Measurements from ENCODE around the gene ARTN.

ARTN gene

GRCh38 chr1:43975249-43975961, 41.8 kb downstream of the ARTN start:
- FAIRE-seq (peak; percentile 67), DNase-seq (ENCODE audit: insufficient read length) (no peak)
- TF ChIP-seq POLR2A (IDR thresholded peaks at IDR 0.05; ENCODE audit: low read depth, low read length) (no peak), POLR2AphosphoS5 (IDR thresholded peaks at IDR 0.05; ENCODE audit: low read depth, low read length) (no peak), TAF1 (IDR thresholded peaks at IDR 0.05; ENCODE audit: borderline replicate concordance, low read depth, low read length) (no peak)

- DNase-seq (ENCODE audit: insufficient read length) (no peak), FAIRE-seq (no peak)
- no peak for TF ChIP-seq POLR2AphosphoS5 (IDR thresholded peaks at IDR 0.05; ENCODE audit: low read depth, low read length)
- no peak for TF ChIP-seq TAF1 (IDR thresholded peaks at IDR 0.05; ENCODE audit: borderline replicate concordance, low read depth, low read length)
- TF ChIP-seq POLR2A (IDR thresholded peaks at IDR 0.05; ENCODE audit: low read depth, low read length): no peak
Measured at GRCh38 chr1:43976045-43976444, 42.4 kb downstream of the ARTN start.

GRCh38 chr1:43976890-43977289, 43.3 kb downstream of the ARTN start:
- TF ChIP-seq POLR2AphosphoS5 (IDR thresholded peaks at IDR 0.05; ENCODE audit: low read depth, low read length): no peak
- TF ChIP-seq POLR2A (IDR thresholded peaks at IDR 0.05; ENCODE audit: low read depth, low read length): no peak
- TF ChIP-seq TAF1 (IDR thresholded peaks at IDR 0.05; ENCODE audit: borderline replicate concordance, low read depth, low read length): no peak
- FAIRE-seq (no peak), DNase-seq (ENCODE audit: insufficient read length) (no peak)

- no peak for FAIRE-seq
- no peak for DNase-seq (ENCODE audit: insufficient read length)
- TF ChIP-seq TAF1 (IDR thresholded peaks at IDR 0.05; ENCODE audit: borderline replicate concordance, low read depth, low read length) (no peak), POLR2A (IDR thresholded peaks at IDR 0.05; ENCODE audit: low read depth, low read length) (no peak), POLR2AphosphoS5 (IDR thresholded peaks at IDR 0.05; ENCODE audit: low read depth, low read length) (no peak)
Measured at GRCh38 chr1:43977376-43978263, 44.0 kb downstream of the ARTN start.

GRCh38 chr1:43978264-43978550, 44.6 kb downstream of the ARTN start:
- TF ChIP-seq POLR2AphosphoS5 (IDR thresholded peaks at IDR 0.05; ENCODE audit: low read depth, low read length): no peak
- DNase-seq (ENCODE audit: insufficient read length) (no peak), FAIRE-seq (no peak)

GRCh38 chr1:43978551-43979260, 45.1 kb downstream of the ARTN start, which contains the start of gene B4GALT2:
TSS of gene B4GALT2 (plus strand) at chr1:43979210. CDS start at chr1:43981161, 1,951 bp downstream.
- no peak for FAIRE-seq
- TF ChIP-seq TAF1 (IDR thresholded peaks at IDR 0.05; ENCODE audit: borderline replicate concordance, low read depth, low read length) (no peak), POLR2AphosphoS5 (IDR thresholded peaks at IDR 0.05; ENCODE audit: low read depth, low read length) (peak; percentile 50; the same call in 1 of the 2 replicates), POLR2A (IDR thresholded peaks at IDR 0.05; ENCODE audit: low read depth, low read length) (peak; percentile 42)
- DNase-seq (ENCODE audit: insufficient read length): peak; percentile 87

- FAIRE-seq (no peak), DNase-seq (ENCODE audit: insufficient read length) (no peak)
- TF ChIP-seq POLR2AphosphoS5 (IDR thresholded peaks at IDR 0.05; ENCODE audit: low read depth, low read length) (no peak), TAF1 (IDR thresholded peaks at IDR 0.05; ENCODE audit: borderline replicate concordance, low read depth, low read length) (no peak), POLR2A (IDR thresholded peaks at IDR 0.05; ENCODE audit: low read depth, low read length) (no peak)
Measured at GRCh38 chr1:43979261-43979527, 45.6 kb downstream of the ARTN start.

GRCh38 chr1:43979528-43980254, 46.1 kb downstream of the ARTN start:
- TF ChIP-seq POLR2A (IDR thresholded peaks at IDR 0.05; ENCODE audit: low read depth, low read length) (0 out of 2 replicates have a peak, but pooled peaks have one; percentile 44), POLR2AphosphoS5 (IDR thresholded peaks at IDR 0.05; ENCODE audit: low read depth, low read length) (no peak), TAF1 (IDR thresholded peaks at IDR 0.05; ENCODE audit: borderline replicate concordance, low read depth, low read length) (no peak)
- DNase-seq (ENCODE audit: insufficient read length) (peak; percentile 71), FAIRE-seq (peak; percentile 80)

GRCh38 chr1:43980255-43981134, 46.9 kb downstream of the ARTN start:
- FAIRE-seq (no peak), DNase-seq (ENCODE audit: insufficient read length) (no peak)
- TF ChIP-seq POLR2AphosphoS5 (IDR thresholded peaks at IDR 0.05; ENCODE audit: low read depth, low read length): no peak
- no peak for TF ChIP-seq TAF1 (IDR thresholded peaks at IDR 0.05; ENCODE audit: borderline replicate concordance, low read depth, low read length)
- TF ChIP-seq POLR2A (IDR thresholded peaks at IDR 0.05; ENCODE audit: low read depth, low read length): no peak

GRCh38 chr1:43981135-43981491, 47.5 kb downstream of the ARTN start:
- TF ChIP-seq TAF1 (IDR thresholded peaks at IDR 0.05; ENCODE audit: borderline replicate concordance, low read depth, low read length) (no peak), POLR2AphosphoS5 (IDR thresholded peaks at IDR 0.05; ENCODE audit: low read depth, low read length) (no peak), POLR2A (IDR thresholded peaks at IDR 0.05; ENCODE audit: low read depth, low read length) (no peak)
- FAIRE-seq (no peak), DNase-seq (ENCODE audit: insufficient read length) (no peak)

Measured in GM12892 (cell line).